HCT116 (cell line): ENCODE data around the gene AQP6.

Source experiments
- CTCF ChIP-seq, 3 experiments: fragments of 200-600 bp in 1 of 3; sonication (generic) in 1 of 3; IDR thresholded peaks in 2 of 3; conservative IDR thresholded peaks in 1 of 3; 2 replicates each; pipeline ENCODE4 v1.5.1; 2012 to 2017; ENCODE audit warnings: low read depth in 2 of 3, low read length in 2 of 3, antibody characterized with exemption in 1 of 3, borderline replicate concordance in 1 of 3, control low read depth in 1 of 3, mild to moderate bottlenecking in 1 of 3, mixed read lengths in 1 of 3, mixed run types in 1 of 3, moderate library complexity in 1 of 3; ENCODE audit not compliant: insufficient read depth in 1 of 3
- EZH2 ChIP-seq: fragments of 200-600 bp; sonication (generic); IDR thresholded peaks from 2 replicates; pipeline ENCODE4 v1.6.1; 2017; ENCODE audit warnings: antibody characterized with exemption, mixed run types
- FOSL1 ChIP-seq: IDR thresholded peaks from 2 replicates; pipeline ENCODE4 v1.6.1; 2012; ENCODE audit warnings: low read depth
- JUND ChIP-seq: IDR thresholded peaks from 2 replicates; pipeline ENCODE4 v1.6.1; 2012
- POLR2A ChIP-seq: IDR thresholded peaks from 2 replicates; pipeline ENCODE4 v1.7.0; 2011; ENCODE audit warnings: borderline replicate concordance; ENCODE audit not compliant: insufficient read depth, insufficient read length; ENCODE audit errors: extremely low read depth
- POLR2AphosphoS5 ChIP-seq: IDR thresholded peaks from 2 replicates; pipeline ENCODE4 v1.6.1; 2011; ENCODE audit warnings: mild to moderate bottlenecking, low read depth, low read length, moderate library complexity
- RAD21 ChIP-seq: IDR thresholded peaks from 2 replicates; pipeline ENCODE4 v1.6.1; 2012; ENCODE audit warnings: low read depth, mild to moderate bottlenecking
- REST ChIP-seq: IDR thresholded peaks from 2 replicates; pipeline ENCODE4 v1.6.1; 2012; ENCODE audit warnings: low read depth
- TCF7L2 ChIP-seq: IDR thresholded peaks from 2 replicates; pipeline ENCODE4 v1.7.0; 2011; ENCODE audit warnings: borderline replicate concordance, inconsistent platforms; ENCODE audit not compliant: insufficient read depth, insufficient read length; ENCODE audit errors: extremely low read depth
- YY1 ChIP-seq: IDR thresholded peaks from 2 replicates; pipeline ENCODE4 v1.6.1; 2011; ENCODE audit warnings: low read length, low read depth, moderate library complexity, mild to moderate bottlenecking; ENCODE audit not compliant: insufficient replicate concordance; ENCODE audit errors: extremely low read depth
- ZFX ChIP-seq: fragments of 450-650 bp; IDR thresholded peaks from 2 replicates; pipeline ENCODE4 v1.6.1; 2017

- TF ChIP-seq CTCF (IDR thresholded peaks at IDR 0.05 in 2 of 3, conservative IDR thresholded peaks at IDR 0.05 in 1 of 3; ENCODE audit: borderline replicate concordance in 1 of 3, insufficient read depth in 1 of 3, low read depth in 2 of 3, low read length in 2 of 3) (no peak), EZH2 (no peak), POLR2AphosphoS5 (no peak), POLR2A (no peak), JUND (no peak), ZFX (no peak), RAD21 (no peak), FOSL1 (no peak), YY1 (no peak), TCF7L2 (no peak), REST (no peak)
Observed at GRCh38 chr12:50005175-50005574, 32.4 kb downstream of the AQP6 start.
